Colonic mucosa (tissue), 4 donors: ENCODE data around the gene CCDC92B. TPM values are rescaled to one million over a fixed set of nuclear protein-coding genes. Genes with fewer than 3 reads are reported as not detected.

Experiments used
- DNase-seq: peaks from one replicate; pipeline ENCODE4 v3.0.0-alpha.2; 2020
- H3K27ac ChIP-seq: fragments of 200-600 bp; one replicate; pipeline ENCODE4 v1.8.0; 2021
- H3K27me3 ChIP-seq: fragments of 200-600 bp; one replicate; pipeline ENCODE4 v1.8.0; 2021
- H3K36me3 ChIP-seq: fragments of 200-600 bp; one replicate; pipeline ENCODE4 v1.8.0; 2021
- H3K4me1 ChIP-seq: fragments of 200-600 bp; one replicate; pipeline ENCODE4 v1.8.0; 2021; ENCODE audit warnings: mild to moderate bottlenecking
- H3K4me3 ChIP-seq: fragments of 200-600 bp; one replicate; pipeline ENCODE4 v1.8.0; 2021
- H3K9ac ChIP-seq, 2 donors: one replicate each; pipeline ENCODE4 v1.7.0; 2013; ENCODE audit warnings: control low read depth in 2 of 2, low read depth in 2 of 2, low read length in 2 of 2
- H3K9me3 ChIP-seq: fragments of 200-600 bp; one replicate; pipeline ENCODE4 v1.8.0; 2021
- CTCF ChIP-seq: fragments of 200-600 bp; IDR thresholded peaks from one replicate; pipeline ENCODE4 v1.8.0; 2022; ENCODE audit warnings: antibody characterized with exemption, mild to moderate bottlenecking
- intact Hi-C: fragments of 100-400 bp; cut with DNase I; formaldehyde crosslinking; loops from one replicate; pipeline ENCODE4 v1.14.1; 2022
- total RNA-seq, 2 donors: library from RNA; stranded (reverse); fragmentation: NEBNext Ultra II Directional in 1 of 2; extraction: Animal tissue kit (Norgen Biotek cat#: 25700) in 1 of 2; gene quantifications; one replicate each; pipeline ENCODE4 v1.2.1, GENCODE V29; 2021
- donor health status: healthy.
- donor health status: DM: no; HTN: no; CAD: no.
- donor health status: DM: no; HTN: no; CAD: no.

Gene CCDC92B
- total RNA-seq, 2 donors from 2014 or later: 0.72 to 1.8 TPM

GRCh38 chr17:2719861-2720260, 29.6 kb downstream of the CCDC92B start:
- no peaks in the 10 kb centered on the region for H3K9me3 ChIP-seq
- DNase-seq: no peak
- no peak overlapping the region for H3K4me3 ChIP-seq
- intact Hi-C loops: no loop called here
- no peak overlapping the region for H3K27ac ChIP-seq
- peaks cover 4% of the 10 kb centered on the region for H3K27me3 ChIP-seq
- no peak overlapping the region for H3K9ac ChIP-seq
- no peak for TF ChIP-seq CTCF
- no peaks in the 10 kb centered on the region for H3K4me1 ChIP-seq
- H3K36me3 ChIP-seq: no peaks in the 10 kb centered on the region

DNA sequence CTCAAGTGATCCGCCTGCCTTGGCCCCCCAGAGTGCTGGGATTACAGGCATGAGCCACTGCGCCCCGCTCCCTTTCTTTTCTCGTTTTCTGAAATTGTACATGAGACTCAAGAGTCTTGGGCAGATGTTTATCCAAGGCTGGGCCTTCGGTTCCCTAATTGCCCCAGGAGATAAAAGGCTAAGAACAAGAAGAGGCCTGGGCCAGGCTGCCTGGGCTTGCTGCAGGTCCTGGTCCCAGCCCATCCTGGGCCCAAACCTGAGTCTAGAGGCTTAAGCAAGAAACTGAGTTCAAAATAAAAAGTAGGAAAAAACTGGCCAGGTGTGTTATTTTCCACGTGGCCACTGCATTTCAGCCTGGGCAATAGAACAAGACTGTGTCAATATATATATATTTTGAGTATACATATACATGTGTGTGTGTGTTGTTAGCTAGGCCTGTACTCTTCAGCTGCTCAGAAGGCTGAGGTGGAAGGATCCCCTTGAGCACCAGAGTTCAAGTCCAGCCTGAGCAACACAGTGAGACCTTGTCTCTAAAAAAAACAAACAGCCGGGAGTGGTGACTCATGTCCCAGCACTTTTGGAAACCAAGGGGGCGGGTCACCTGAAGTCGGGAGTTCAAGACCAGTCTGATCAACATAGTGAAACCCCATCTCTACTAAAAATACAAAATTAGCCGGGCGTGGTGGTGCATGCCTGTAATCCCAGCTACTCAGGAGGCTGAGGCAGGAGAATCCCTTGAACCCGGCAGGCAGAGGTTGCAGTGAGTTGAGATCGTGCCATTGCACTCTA, 31.1 kb downstream of the CCDC92B start:
- Histone ChIP-seq H3K27me3 (no peaks in the 10 kb centered on the region), H3K4me3 (no peak overlapping the region), H3K36me3 (no peaks in the 10 kb centered on the region), H3K27ac (no peak overlapping the region), H3K9me3 (no peaks in the 10 kb centered on the region), H3K4me1 (no peaks in the 10 kb centered on the region), H3K9ac (no peak overlapping the region)
- intact Hi-C loops: no loop called here
- no peak for DNase-seq
- TF ChIP-seq CTCF: no peak

GRCh38 chr17:2716649-2717048, 32.8 kb downstream of the CCDC92B start:
- H3K36me3 ChIP-seq: no peaks in the 10 kb centered on the region
- H3K4me3 ChIP-seq: no peak overlapping the region
- H3K27me3 ChIP-seq: no peaks in the 10 kb centered on the region
- H3K9ac ChIP-seq: no peak overlapping the region
- H3K4me1 ChIP-seq: no peaks in the 10 kb centered on the region
- no peak for TF ChIP-seq CTCF
- no peaks in the 10 kb centered on the region for H3K9me3 ChIP-seq
- intact Hi-C loops: no loop called here
- H3K27ac ChIP-seq: no peak overlapping the region
- DNase-seq: no peak

DNA sequence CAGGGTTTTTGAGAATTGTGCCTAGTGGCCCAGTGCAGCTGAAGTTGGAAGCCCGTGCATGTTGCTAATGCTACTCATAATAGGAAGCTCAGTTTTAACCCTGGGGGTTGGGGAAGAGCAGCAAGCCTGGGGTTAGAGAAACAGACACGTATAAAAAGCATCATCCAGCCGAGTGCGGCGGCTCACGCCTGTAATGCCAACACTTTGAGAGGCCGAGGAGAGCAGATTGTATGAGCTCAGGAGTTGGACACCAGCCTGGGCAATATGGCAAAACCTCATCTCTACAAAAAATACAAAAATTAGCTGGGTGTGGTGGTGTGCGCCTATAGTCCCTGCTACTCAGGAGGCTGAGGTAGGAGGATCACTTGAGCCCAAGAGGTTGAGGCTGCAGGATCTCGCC, 35.6 kb downstream of the CCDC92B start:
- no peak for TF ChIP-seq CTCF
- Histone ChIP-seq H3K36me3 (no peaks in the 10 kb centered on the region), H3K27ac (no peak overlapping the region), H3K9me3 (no peaks in the 10 kb centered on the region), H3K4me3 (no peak overlapping the region), H3K27me3 (no peaks in the 10 kb centered on the region), H3K9ac (no peak overlapping the region), H3K4me1 (peaks cover 17% of the 10 kb centered on the region)
- DNase-seq: no peak
- intact Hi-C loops: no loop called here

DNA sequence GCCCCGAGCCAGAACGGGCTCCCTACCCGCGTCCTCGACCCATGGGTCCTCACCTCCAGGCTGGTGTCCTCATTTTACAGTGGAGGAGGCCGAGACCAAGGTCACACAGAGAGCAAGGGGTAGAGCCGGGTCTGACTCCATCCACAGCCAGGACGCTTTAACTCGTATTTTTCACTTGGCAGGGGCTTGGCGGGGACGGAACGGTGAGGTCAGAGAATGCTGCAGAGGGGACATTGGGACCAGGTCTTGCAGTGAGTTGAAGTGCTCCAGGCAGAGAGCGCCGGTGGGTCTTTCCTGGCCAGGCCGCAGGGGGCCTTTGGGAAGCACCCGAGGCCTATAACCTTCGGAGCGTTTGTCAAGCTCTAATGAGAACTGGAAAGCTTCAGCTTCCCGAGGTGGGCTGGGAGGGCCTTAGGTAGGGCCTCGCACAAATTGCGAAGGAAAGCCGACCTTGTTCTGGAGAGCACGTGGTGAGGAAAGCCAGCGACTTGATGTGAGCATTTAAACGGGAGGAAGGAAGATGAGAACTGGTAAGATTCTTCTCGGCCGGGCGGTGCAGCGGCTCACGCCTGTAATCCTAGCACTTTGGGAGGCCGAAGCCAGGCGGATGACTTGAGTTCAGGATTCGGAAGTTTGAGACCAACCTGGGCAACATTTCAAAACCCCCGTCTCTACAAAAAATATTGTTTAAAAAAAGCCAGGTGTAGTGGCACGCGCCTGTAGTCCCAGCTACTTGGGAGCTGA, 37.0 kb downstream of the CCDC92B start:
- H3K36me3 ChIP-seq: no peaks in the 10 kb centered on the region
- H3K9ac ChIP-seq: peak overlapping the region; percentile 78 to 90
- H3K4me1 ChIP-seq: peaks cover 25% of the 10 kb centered on the region
- no peaks in the 10 kb centered on the region for H3K27me3 ChIP-seq
- intact Hi-C loops: no loop called here
- TF ChIP-seq CTCF: no peak
- H3K9me3 ChIP-seq: no peaks in the 10 kb centered on the region
- H3K27ac ChIP-seq: peak overlapping the region; percentile 71
- DNase-seq: no peak
- H3K4me3 ChIP-seq: peak overlapping the region; percentile 87
